Right ventricle myocardium inferior (tissue), 1 donor: ENCODE data around the gene SPSB4. TPM values are rescaled to one million over a fixed set of nuclear protein-coding genes. Genes with fewer than 3 reads are reported as not detected.

Experiments used
- ATAC-seq: fragments of 200-7000 bp; cut with Tn5 transposase; one replicate; pipeline ENCODE4 v1.9.1; 2020; ENCODE audit warnings: mild to moderate bottlenecking, moderate library complexity
- DNase-seq: peaks from one replicate; pipeline ENCODE4 v3.0.0; 2021; ENCODE audit errors: missing footprints
- intact Hi-C: fragments of 100-400 bp; cut with DNase I; formaldehyde crosslinking; loops from one replicate; pipeline ENCODE4 v1.11.0; 2022
- total RNA-seq: library from RNA; stranded (reverse); fragmentation: NEBNext Ultra II Directional; extraction: Animal tissue kit (Norgen Biotek cat#: 25700); gene quantifications from one replicate; pipeline ENCODE4 v1.2.1, GENCODE V29; 2021
- donor health status: DM: no; HTN: yes; CAD: no; lungs with severe emphysema.

The SPSB4 gene
- total RNA-seq, 1 donor from 2014 or later: 7.1 TPM

GRCh38 chr3:141051443-141052200 lies 475 bp downstream of the SPSB4 start:
- ATAC-seq (peak; percentile 53), DNase-seq (no peak)
- intact Hi-C loops: loop anchor here (1.0 to 5.0 kb wide), 2 partner anchors 41 to 54 kb away; no protein-coding TSS in a partner anchor

- intact Hi-C loops: loop anchor here (5.0 kb wide), 1 partner anchor 40 kb away; no protein-coding TSS in a partner anchor
- DNase-seq: peak; percentile 67
These were observed 1.3 kb downstream of the SPSB4 start for GRCh38 chr3:141052201-141053069.

GRCh38 chr3:141055136-141055535 lies 4.0 kb downstream of the SPSB4 start:
- ATAC-seq: no peak
- intact Hi-C loops: no loop called here
- DNase-seq: no peak

More at GRCh38 chr3:141052201-141053069, 1.3 kb downstream of the SPSB4 start:
- peak; percentile 24 for ATAC-seq

- DNase-seq: no peak
- intact Hi-C loops: no loop called here
- no peak for ATAC-seq
These were observed 4.6 kb downstream of the SPSB4 start for GRCh38 chr3:141055536-141056445.

GRCh38 chr3:141056751-141057171 lies 5.6 kb downstream of the SPSB4 start:
- DNase-seq (peak; percentile 76), ATAC-seq (no peak)
- intact Hi-C loops: no loop called here

- intact Hi-C loops: no loop called here
- ATAC-seq (no peak), DNase-seq (no peak)
These were observed 6.3 kb downstream of the SPSB4 start for GRCh38 chr3:141057436-141057835.

GRCh38 chr3:141057946-141058800 lies 7.0 kb downstream of the SPSB4 start:
- DNase-seq: no peak
- intact Hi-C loops: no loop called here
- ATAC-seq: no peak

- intact Hi-C loops: no loop called here
- ATAC-seq: no peak
- DNase-seq: no peak
These were observed 7.8 kb downstream of the SPSB4 start for GRCh38 chr3:141058996-141059395.

GRCh38 chr3:141059816-141060215 lies 8.7 kb downstream of the SPSB4 start:
- intact Hi-C loops: no loop called here
- ATAC-seq: no peak

GRCh38 chr3:141060327-141060726 lies 9.2 kb downstream of the SPSB4 start:
- ATAC-seq: no peak
- DNase-seq: no peak
- intact Hi-C loops: no loop called here

More at GRCh38 chr3:141059816-141060215, 8.7 kb downstream of the SPSB4 start:
- DNase-seq: no peak

- peak; percentile 32 for ATAC-seq
- intact Hi-C loops: no loop called here
- no peak for DNase-seq
These were observed 12.7 kb downstream of the SPSB4 start for GRCh38 chr3:141063831-141064230.

- intact Hi-C loops: no loop called here
- ATAC-seq (peak; percentile 59), DNase-seq (no peak)
These were observed 13.2 kb downstream of the SPSB4 start for GRCh38 chr3:141064255-141064926.

- intact Hi-C loops: no loop called here
- DNase-seq (no peak), ATAC-seq (no peak)
These were observed 14.1 kb downstream of the SPSB4 start for GRCh38 chr3:141065258-141065657.

GRCh38 chr3:141065841-141066805 lies 15.0 kb downstream of the SPSB4 start:
- no peak for ATAC-seq
- DNase-seq: no peak
- intact Hi-C loops: no loop called here

GRCh38 chr3:141067206-141067974 lies 16.2 kb downstream of the SPSB4 start:
- ATAC-seq: no peak
- no peak for DNase-seq
- intact Hi-C loops: no loop called here

GRCh38 chr3:141070229-141070628 lies 19.1 kb downstream of the SPSB4 start:
- intact Hi-C loops: no loop called here
- DNase-seq (no peak), ATAC-seq (no peak)
